GM18861 (cell line): Measurements from ENCODE around the gene CLIC6.

Experiments
- ATAC-seq: cut with Tn5 transposase; IDR thresholded peaks from one replicate; pipeline ENCODE4 v1.9.1; 2021; ENCODE audit not compliant: unreplicated experiment

Gene CLIC6

DNA sequence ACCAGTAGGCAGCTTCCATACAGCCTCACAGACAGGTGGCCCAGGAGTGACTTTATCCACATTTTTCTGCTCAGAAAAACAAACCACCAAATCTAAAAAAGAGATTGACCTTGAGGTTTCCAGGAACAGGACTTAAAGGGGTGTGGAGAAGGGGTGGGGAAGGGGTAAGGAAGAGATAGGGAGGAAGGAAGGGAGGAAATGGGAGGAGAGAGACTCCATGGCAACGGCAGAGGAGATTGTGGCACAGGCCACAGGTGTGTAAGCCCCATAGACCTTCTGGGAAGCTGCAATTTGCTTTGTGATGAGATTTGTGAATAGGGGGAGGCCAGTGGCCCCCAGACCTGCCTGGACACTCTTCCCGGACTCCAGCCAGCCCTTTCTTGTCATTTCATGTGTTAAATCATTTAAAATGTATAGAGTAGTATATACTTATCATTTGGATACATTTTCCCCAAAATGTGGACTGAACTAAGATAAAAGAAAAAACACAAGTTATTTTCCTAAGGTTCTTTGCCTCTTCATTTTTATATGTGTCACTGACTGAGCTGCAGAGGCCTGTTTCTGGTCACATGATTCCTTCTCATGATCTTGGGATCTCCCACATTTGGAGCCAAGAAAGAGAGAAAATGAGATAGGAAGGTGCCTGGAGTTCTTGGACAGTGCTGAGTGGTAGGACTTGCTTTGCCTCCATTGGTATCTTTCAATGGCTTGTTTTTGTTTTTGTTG lies 55.5 kb downstream of the CLIC6 start:
- no peak for ATAC-seq

DNA sequence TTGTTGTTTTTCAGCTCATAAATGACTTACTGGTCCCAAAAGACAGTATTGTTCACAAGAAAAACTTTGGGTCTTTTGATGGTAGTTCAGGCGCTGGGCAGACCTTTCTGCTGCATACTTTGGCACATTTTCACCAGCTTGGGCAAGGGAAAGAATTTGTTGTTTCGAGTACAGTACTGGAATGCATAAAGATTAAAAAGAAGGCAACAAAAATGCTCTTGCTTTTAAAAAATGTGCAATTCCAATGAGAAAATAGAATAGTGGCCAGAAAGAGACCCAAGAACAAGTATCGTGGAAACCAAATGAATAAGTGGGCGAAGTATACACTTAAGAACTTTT lies 56.0 kb downstream of the CLIC6 start:
- no peak for ATAC-seq

DNA sequence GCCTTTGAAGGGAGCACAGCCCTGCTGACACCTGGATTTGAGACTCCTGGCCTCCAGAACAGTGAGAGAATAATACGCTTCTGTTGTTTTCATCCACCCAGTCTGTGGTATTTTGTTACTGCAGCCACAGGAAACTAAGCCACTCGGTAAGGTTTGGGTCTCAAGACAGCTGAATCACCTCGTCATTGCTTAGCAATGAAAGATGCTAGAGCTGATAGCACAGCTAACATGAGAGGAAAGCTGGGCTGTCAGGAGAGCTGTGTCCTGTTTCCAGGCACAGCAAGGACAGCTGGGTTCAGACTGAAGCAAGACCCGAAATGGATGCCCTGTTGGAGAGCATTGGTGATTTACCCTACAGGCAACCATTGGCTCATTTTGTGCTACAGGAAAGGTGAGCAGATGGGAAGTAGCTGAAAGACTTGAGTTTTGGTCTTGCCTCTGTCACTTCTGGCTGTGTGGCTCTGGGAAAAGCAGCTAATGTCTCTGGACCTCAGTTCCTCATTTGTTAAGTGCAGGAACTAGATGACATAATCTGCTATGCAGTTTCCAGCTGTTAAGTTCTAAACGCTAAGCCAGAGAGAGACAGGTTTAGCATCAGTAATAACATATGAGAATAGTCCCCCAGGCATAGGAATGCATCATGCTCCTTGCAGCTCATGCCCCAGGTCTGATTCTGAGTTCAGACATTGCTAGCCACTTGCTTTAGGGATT lies 58.0 kb downstream of the CLIC6 start:
- no peak for ATAC-seq

DNA sequence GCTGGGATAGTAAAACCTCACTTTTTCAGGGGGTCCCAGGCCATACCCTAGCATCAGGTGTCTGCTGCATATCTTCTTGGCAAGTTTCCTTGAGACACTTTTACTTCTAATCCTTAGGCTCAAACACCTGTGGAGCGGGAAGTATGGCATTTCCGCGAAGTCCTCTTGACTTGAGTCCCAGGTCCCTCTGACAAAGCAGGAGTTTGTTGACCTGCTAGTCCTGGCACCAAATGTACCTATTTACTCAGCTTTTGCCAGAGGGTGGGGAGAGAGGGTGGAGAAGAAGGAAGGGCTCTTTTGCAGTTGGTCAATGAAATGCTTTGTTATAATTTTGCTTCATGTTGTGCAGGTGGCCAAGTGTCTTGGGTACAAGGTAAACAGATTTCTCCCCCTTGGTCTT lies 59.7 kb downstream of the CLIC6 start:
- no peak for ATAC-seq

DNA sequence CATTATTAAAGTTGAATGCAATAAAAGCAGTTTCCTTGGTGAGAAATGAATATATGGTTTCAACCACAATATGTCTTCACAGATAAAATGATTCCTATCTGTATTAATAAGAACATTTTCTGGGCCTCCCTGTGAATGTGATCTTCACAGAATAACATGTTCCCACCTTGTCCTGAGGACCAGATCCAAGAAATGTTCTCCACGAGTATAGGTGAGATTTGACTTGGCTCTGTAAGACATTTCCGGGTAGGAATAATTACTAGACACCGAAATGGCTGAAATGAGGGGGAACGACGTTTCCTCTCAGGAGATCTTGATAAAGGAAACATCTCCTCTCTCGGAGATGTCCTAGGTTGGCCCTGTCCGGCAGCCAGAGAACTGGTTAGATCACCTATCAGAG lies 61.4 kb downstream of the CLIC6 start:
- ATAC-seq = no peak

DNA sequence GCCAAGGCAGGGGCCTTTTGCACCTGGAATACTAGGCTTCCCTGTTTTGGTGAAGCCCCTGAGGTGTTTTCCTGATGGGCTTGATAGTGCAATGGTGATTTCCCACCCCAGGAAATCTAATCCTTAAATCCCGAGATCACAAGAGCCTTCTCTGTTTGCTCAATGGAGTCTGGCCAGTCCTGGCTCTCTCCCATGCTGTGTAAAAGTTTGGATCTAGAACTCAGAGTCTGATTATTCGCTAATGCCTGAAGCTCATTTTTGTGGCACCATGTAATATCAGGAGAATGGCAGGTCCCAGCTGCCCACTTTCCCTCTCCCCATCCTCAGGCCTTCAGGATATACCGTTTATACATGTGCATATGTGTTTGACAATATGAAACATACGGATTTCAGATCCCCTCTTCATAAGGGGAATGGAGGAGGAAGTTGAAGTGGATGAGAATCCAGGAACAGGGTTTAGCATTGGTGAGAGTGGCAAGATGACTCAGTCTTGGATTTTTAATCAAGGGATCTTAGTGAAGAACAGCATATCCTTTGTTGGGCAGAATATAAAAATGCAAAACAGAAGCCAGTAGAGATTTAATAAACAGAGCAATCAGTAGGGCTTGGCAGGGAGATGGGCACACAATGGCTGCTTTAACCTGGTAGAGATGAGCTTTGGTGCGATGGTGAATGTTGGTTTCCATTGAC lies 62.1 kb downstream of the CLIC6 start:
- ATAC-seq = no peak

DNA sequence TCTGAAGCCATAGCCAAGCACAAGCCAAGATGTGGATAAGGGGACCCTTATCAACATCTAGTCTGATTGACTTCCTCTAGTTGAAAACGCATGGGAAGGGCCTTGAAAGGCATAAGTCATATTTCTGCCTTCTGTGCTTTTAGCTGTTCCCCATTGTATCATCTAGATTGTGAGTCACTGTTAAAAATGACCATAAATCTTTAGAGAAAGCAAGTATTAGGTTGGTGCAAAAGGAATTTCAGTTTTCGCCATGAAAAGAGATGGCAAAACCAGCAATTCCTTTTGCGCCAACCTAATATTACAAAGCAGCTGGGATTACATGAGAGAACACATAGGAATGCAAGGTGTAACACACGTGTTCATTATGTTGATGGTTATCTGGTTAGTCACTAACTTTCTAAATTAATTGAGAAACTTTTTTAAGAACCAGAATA lies 63.6 kb downstream of the CLIC6 start:
- no peak for ATAC-seq

DNA sequence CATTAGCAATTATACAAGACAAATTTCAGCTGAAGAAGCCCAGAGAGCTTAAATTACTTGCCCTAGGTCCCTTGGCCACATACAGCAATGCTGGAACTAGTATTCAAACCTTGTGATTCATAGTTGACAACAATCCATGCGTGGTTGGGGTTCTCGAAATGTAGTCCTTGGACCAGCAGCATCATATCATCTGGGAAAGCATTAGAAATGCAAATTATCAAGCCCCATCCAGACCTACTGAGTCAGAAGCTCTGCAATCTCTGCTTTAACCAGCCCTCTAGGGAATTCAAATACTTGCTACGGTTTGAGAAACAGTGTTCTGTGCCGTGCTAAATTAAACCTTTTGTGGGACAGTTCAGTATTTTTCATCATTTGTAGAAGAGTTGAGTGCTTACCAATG lies 65.1 kb downstream of the CLIC6 start:
- no peak for ATAC-seq

DNA sequence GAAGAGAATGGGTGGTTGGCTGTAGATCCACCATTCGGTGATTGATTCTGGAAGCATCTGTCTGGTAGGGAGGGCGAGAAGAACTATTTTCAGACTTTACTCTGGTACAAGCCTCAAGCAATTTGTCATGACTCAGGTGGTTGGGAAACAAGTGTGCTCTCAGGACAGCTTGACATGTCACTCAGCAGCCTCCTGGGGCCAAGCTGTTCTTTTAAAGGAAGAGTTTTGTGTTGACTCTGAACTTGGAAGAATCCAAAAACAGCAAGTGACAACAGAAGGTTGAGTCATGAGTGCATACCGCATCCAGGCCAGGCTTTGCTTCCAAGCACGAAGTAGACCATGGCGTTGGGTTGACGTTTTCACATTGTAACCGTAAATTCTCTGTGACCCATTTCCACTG lies 65.9 kb downstream of the CLIC6 start:
- no peak for ATAC-seq

DNA sequence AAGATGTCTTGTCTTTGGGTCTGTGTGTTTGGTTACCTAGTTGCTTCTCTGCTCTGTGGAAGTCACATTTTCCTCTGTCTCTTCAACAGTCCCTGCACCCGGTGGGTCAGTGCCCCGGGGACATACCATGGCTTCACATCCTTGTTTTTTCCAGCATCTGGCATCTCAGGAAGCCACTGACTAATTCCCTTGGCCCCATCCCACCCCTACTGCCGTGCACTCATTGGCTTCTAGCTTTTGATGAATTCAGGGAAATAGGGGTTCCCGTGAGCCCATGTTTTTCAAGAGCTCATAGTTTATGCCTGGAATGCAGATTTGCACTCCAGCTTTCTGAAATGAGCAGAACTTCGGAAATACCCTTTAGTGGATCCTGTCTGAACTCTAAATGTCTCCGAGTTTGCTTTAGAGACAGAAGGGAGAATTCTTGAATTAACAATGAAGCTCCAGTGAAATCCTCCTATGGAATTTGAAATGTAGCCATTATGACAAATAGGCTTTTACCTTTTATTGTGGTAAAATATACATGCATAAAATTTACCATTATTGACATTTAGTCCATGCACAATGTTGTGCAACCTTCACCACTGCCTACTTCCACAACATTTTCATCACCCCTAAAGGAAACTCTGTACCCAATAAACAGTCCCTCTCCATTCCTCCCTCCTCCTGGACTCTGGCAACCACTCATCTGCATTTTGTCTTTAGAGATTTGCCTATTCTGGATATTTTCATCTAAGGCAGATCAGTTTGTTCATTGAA lies 67.5 kb downstream of the CLIC6 start:
- no peak for ATAC-seq

DNA sequence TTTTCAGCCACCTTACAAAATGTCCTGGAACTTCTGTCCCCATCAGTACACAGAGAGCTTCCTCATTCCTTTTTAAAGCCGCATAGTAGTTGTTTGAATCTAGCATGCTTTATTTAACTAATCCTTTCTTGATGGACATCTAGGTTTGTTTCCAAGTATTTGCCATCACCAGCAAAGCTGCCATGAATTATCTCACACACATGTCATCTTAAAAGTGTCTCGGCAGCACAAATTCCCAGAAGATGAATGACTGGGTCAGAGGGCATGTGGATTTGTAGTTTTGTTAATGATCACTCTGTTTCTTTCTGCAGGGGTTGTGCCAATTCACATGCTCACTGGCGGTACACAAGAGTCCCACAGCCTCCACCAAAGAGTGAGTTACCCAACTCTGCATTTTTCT lies 68.3 kb downstream of the CLIC6 start:
- ATAC-seq = no peak

DNA sequence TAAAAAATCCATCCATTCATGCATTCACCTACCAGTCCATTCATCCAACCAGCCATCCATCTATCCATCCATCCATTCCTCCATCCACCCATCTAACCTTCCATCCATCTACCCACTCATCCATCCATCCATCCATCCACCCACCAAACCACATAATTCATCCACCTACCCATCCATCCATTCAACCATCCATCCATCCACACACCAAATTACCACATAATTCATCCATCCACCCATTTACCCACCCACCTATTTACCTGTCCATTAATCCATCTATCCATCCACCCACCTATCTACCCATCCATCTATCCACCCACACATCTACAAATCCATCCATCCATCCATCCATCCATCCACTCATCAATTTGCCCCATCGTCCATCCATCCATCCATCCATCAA lies 71.4 kb downstream of the CLIC6 start:
- ATAC-seq = no peak

DNA sequence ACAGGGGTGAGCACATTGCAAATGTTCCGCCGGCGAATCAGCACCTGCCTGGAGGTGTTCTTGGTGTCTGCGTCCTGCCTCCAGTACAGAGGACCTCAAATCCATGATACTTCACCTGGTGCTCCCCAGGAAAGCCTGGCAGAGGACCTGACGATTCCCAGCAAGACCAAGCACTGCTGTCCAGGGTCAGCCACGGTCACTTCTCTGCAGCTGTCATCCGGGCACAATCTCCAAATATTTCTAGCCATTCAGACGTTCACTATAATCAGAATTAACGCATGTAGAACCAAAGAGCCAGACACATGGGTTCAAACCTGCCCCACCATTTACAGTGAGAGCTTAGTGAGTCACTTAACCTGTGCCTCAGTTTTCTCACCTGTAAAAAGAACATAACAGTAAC lies 74.5 kb downstream of the CLIC6 start:
- no peak for ATAC-seq

DNA sequence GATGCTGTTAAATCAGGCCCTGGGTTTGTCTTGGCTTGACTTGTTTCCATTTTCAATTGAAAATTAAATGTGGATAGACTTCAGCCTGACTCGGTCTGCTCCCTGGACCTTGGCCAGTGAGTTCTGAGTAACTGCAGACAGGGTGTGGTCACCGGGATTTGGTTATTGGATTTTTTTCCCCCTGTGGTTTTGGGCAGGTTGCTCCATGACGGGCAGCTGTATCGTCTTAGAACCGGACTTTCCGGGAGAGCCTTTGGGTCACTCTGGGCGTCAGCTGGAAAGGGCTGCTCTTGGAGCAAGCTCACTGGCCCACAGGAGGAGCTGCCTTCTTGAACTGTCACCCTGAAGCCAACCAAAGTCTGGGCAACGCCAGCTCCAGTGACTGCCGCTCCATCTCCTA lies 75.0 kb downstream of the CLIC6 start:
- ATAC-seq = no peak

DNA sequence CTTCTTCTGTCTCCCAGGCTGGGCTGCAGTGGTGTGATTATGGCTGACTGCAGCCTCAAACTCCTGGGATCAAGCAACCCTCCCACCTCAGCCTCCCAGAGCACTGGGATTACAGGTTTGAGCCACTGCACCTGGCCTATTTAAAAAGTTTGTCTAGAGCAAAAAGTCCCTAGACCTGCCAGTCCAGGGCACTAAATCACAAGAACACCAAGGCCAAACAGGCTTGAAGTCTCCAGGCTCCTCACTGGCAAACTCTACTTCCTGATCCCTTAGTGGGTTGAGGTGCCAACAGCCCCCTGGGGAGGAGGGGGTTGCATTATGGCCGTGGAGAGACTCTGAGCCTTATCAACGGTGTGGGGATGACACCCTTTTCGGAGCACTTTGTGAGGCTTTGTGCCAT lies 76.0 kb downstream of the CLIC6 start:
- no peak for ATAC-seq

DNA sequence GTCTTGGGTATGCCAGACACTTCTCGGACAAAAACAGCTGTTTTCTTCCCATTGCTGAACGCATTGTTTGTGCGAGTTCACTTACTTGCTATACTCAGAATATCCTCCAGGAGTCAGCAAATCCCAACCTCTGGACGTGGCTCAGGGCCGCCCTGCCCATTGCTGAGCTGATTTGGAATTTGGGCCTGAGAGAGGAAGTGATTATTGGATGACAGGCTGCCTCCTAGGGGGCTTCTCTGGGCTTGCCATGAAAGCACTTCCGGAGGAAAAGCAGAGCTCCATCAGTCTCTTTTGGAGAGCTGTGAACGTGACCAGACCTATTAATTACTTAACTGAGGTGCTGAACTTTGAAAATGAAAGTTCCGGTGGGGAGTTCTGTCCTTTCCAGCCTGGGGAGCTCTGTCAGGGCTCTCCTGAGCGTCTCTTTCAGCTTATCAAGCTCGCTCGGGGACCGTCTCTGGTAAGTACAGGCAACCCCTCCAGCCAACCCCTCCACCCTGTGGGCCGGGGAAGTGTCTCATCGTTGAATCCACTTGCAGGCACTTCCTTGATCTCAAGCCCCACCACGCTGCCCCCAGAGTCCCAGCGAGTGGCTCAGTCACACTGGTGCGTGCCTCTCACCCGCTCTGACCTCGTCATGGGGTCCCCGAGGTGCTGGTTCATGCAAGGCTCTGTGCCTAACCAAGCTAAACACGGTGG lies 76.9 kb downstream of the CLIC6 start:
- ATAC-seq = no peak

DNA sequence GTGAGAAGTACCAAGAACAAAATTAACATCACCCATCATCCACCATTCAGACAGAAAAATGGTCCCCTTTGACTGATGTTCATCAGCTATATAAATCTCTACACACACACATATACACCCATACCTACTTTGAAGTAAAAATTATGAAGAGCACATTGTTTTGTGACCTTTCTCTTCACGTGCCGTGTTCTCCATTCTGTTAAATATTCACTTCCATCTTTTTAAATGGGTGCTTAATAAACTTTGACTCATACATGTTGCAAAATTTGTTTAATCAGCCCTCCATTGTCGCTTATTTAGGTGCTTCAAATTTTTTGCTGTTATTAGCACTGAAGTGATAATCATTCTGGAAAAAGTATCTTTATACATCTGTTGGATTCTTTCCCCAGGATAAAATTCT lies 80.1 kb downstream of the CLIC6 start:
- no peak for ATAC-seq

DNA sequence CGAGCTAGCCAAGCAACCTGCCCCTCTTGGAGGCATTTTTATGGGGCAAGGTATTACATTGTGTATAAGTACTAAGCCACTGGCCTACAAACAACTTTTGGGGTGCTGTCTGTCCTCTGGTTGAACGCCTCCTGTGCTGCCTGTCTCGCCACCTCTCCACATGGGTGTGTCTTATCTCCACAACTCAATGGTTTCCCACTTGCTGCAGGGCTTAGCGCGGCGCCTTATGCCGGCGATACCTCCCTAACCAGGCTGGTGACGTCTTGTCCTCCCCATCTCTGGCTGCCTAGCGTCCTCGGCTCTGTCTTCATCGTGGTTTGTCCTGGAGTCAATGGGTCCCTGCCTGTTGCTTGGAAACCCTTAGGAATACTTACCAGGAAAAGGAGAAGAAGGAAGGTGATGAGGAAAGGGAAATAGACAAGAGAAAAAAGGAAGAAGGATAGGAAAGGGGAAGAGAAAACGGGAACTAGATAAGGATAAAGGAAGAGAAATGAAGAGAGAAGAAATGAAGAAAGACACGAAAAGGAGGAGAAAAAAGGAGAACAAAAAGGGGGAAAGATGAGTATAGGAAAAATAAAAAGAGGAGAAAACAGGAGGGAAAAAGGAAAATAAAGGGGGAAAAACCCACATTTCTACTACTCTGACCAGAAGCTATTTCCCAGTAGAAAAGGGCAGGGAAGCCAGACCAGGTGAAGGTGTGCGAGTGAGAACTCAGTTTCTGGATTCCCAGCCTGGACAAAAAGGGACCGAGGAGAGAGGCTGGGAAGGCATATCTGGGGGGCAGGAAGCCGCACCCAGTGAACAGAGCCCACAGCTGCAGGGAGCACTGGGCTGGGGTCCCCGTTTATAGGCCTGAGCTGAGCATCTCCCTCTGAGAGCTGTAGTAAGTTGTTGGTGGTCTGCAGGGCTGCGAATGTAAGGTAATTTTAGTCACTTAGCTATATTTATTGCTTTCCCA lies 86.2 kb downstream of the CLIC6 start:
- no peak for ATAC-seq

DNA sequence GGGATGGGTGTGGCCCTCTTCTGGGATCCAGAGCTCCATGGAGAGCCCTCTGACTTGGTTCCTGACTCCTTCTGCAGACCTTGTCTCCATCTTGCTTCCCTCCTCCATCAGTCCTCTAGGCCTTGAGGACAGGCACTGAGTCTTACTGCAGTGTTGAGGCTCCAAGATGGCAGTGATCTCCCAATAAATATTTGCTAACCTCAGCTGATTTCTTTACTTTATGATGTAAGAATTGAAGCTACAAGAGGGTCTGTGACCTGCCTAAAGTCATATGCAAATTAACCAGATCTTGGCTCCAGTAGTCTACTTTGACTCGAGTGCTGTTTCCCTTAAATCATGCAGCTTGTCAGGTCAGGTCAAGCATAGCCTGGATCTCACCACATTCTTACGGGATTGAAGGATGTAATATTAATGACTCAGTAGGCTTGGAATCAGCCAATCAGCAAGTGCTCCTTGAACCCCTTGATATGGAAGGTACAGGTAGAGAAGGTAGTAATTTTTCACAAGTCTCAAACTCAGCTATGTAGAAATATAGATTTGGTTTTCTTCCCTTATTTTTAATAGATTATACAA lies 93.0 kb downstream of the CLIC6 start:
- no peak for ATAC-seq

DNA sequence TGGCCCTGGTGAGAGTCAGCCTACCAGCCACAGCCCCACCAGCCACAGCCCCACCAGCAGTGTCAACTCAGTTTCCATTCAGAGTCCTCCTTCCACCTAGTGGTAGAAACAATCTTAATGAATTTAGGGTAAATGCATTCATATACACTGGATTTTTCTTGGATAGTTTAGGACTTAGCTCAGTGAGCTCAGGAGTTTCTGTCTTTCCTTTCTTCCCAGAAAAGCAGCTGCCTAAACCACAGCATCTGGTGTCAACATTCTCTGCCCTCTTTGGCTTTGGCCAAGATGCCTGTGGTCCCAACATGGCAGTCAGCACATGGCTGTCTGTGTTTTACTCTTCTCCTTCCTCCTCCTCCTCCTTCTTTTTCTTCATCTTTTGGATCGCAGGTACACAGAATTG lies 94.0 kb downstream of the CLIC6 start:
- ATAC-seq = no peak
